WI38 (cell line): ENCODE results near the gene CXCR6.
"Not testable (repeated sequence)": the region's sequence is repeated elsewhere in the genome, so short reads cannot be mapped to it uniquely, and the experiment has no call there.

ENCODE experiments used
- H3K4me3 ChIP-seq: 2 replicates; pipeline ENCODE4 v1.5.1; 2011; ENCODE audit warnings: low read depth, mild to moderate bottlenecking, control low read depth, low read length
- CTCF ChIP-seq: IDR thresholded peaks from 2 replicates; pipeline ENCODE4 v1.5.1; 2012; ENCODE audit warnings: low read depth, mild to moderate bottlenecking, control low read depth, low read length

Gene CXCR6

GRCh38 chr3:45995236-45996192 lies 52.2 kb downstream of the CXCR6 start, which contains the start of gene FYCO1:
TSS of gene FYCO1 (minus strand) at chr3:45995824. CDS start at chr3:45984910, 10,914 bp downstream.
- peak within 1 kb of the TSS; percentile 86 for H3K4me3 ChIP-seq
- TF ChIP-seq CTCF = no peak

- H3K4me3 ChIP-seq = not testable (repeated sequence)
Measured at GRCh38 chr3:45997499-45997898, 54.2 kb downstream of the CXCR6 start.

GRCh38 chr3:45997942-45998341 lies 54.7 kb downstream of the CXCR6 start:
- H3K4me3 ChIP-seq = no peak overlapping the region
- no peak for TF ChIP-seq CTCF
